H1 (cell line): Measurements from ENCODE around the gene TTYH2. TPM values are rescaled to one million over a fixed set of nuclear protein-coding genes. Genes with fewer than 3 reads are reported as not detected.
A peak's percentile ranks its signal among the peaks of the same experiment; 100 is the strongest.

Source experiments
- CTCF ChIA-PET: fragments of 300-600 bp; sonication (Branson Sonifier 250); formaldehyde crosslinking; loops from one replicate; lab custom pipeline; 2021; ENCODE audit not compliant: partially characterized antibody; lab: Charles Lee
- POLR2A ChIA-PET: fragments of 300-600 bp; sonication (Branson Sonifier 250); formaldehyde crosslinking; loops from one replicate; lab custom pipeline; 2021; ENCODE audit warnings: inconsistent platforms; ENCODE audit not compliant: partially characterized antibody; lab: Charles Lee
- DNase-seq, 2 experiments: peaks; one replicate each; pipeline versions ENCODE4 v3.0.0 to v3.0.0-alpha.2; 2010 to 2022; ENCODE audit warnings: low spot score in 2 of 2, low read depth in 1 of 2, mixed read lengths in 1 of 2
- FAIRE-seq: peaks from 2 replicates; lab custom pipeline; 2011; peaks lifted over from hg19 to GRCh38; lab: Jason Lieb, UNC
- H2AFZ ChIP-seq: 2 replicates; pipeline ENCODE4 v1.8.1; 2012; ENCODE audit warnings: low read length, inconsistent platforms
- H2AK5ac ChIP-seq: 2 replicates; pipeline ENCODE4 v1.6.1; 2013; ENCODE audit warnings: low read depth, low read length
- H2BK120ac ChIP-seq: replicated peaks from 2 replicates; pipeline ENCODE3; 2013; ENCODE audit warnings: low read depth, low read length, inconsistent platforms
- H2BK12ac ChIP-seq: 2 replicates; pipeline ENCODE4 v1.6.1; 2013; ENCODE audit warnings: low read depth, low read length
- H2BK15ac ChIP-seq: 2 replicates; pipeline ENCODE4 v1.6.1; 2013; ENCODE audit warnings: low read length
- H2BK20ac ChIP-seq: 2 replicates; pipeline ENCODE4 v1.6.1; 2013; ENCODE audit warnings: low read length
- H2BK5ac ChIP-seq: 2 replicates; pipeline ENCODE4 v1.6.1; 2013; ENCODE audit warnings: low read depth, low read length
- H3K14ac ChIP-seq: 2 replicates; pipeline ENCODE4 v1.6.1; 2013; ENCODE audit warnings: inconsistent platforms; ENCODE audit not compliant: insufficient read length
- H3K18ac ChIP-seq: 2 replicates; pipeline ENCODE4 v1.6.1; 2013; ENCODE audit warnings: low read length; ENCODE audit errors: extremely low read depth
- H3K23ac ChIP-seq: 2 replicates; pipeline ENCODE4 v1.6.1; 2013; ENCODE audit warnings: inconsistent platforms; ENCODE audit not compliant: insufficient read length
- H3K23me2 ChIP-seq: 2 replicates; pipeline ENCODE4 v1.6.1; 2013; ENCODE audit warnings: low read depth, low read length
- H3K27ac ChIP-seq: 2 replicates; pipeline ENCODE4 v1.6.1; 2011; ENCODE audit warnings: low read depth, low read length, inconsistent platforms
- H3K27me3 ChIP-seq, 4 experiments: replicated peaks in 1 of 4; 1 replicate in 1 of 4; 2 replicates in 3 of 4; pipeline versions ENCODE4 v1.6.1 to v1.8.1; 2011 to 2013; ENCODE audit warnings: low read length in 3 of 4, mild to moderate bottlenecking in 3 of 4, inconsistent platforms in 2 of 4, mixed read lengths in 2 of 4, moderate library complexity in 1 of 4; ENCODE audit not compliant: control insufficient read depth in 3 of 4, insufficient read depth in 3 of 4; ENCODE audit errors: extremely low read depth in 1 of 4
- H3K36me3 ChIP-seq, 4 experiments: 2 replicates each; pipeline versions ENCODE4 v1.6.1 to v1.8.1; 2011 to 2013; ENCODE audit warnings: mild to moderate bottlenecking in 4 of 4, low read length in 3 of 4, moderate library complexity in 2 of 4, control low read depth in 1 of 4, inconsistent platforms in 1 of 4; ENCODE audit not compliant: insufficient read depth in 4 of 4, control insufficient read depth in 2 of 4
- H3K4ac ChIP-seq: replicated peaks from 2 replicates; pipeline ENCODE3; 2013; ENCODE audit warnings: low read length, low read depth, mixed read lengths, inconsistent platforms; ENCODE audit not compliant: insufficient read length
- H3K4me1 ChIP-seq, 4 experiments: replicated peaks in 1 of 4; 1 replicate in 1 of 4; 2 replicates in 3 of 4; pipeline versions ENCODE4 v1.6.1 to v1.8.1; 2011 to 2013; ENCODE audit warnings: low read length in 3 of 4, inconsistent platforms in 2 of 4, mixed read lengths in 1 of 4; ENCODE audit not compliant: insufficient read depth in 4 of 4, control insufficient read depth in 3 of 4
- H3K4me2 ChIP-seq, 2 experiments: 2 replicates each; pipeline versions ENCODE4 v1.6.1 to v1.8.1; 2011 to 2013; ENCODE audit warnings: low read depth in 2 of 2, low read length in 2 of 2, control low read depth in 1 of 2, inconsistent platforms in 1 of 2, mild to moderate bottlenecking in 1 of 2; ENCODE audit not compliant: insufficient read depth in 1 of 2
- H3K4me3 ChIP-seq, 4 experiments: fragments of 200-600, 300-600 bp in 1 of 4; sonication (generic), shearing (Covaris generic), sonication (Bioruptor Twin) in 1 of 4; 2 replicates each; pipeline versions ENCODE4 v1.5.1 to v1.8.1; 2011 to 2016; ENCODE audit warnings: low read length in 4 of 4, low read depth in 3 of 4, control low read depth in 2 of 4, inconsistent platforms in 2 of 4, mild to moderate bottlenecking in 2 of 4, mixed read lengths in 1 of 4, moderate library complexity in 1 of 4; ENCODE audit not compliant: insufficient read depth in 2 of 4; ENCODE audit errors: extremely low read depth in 1 of 4
- H3K56ac ChIP-seq: replicated peaks from 2 replicates; pipeline ENCODE3; 2013; ENCODE audit warnings: low read depth, mild to moderate bottlenecking, mixed read lengths, low read length, inconsistent platforms; ENCODE audit not compliant: insufficient read length
- H3K79me1 ChIP-seq: 2 replicates; pipeline ENCODE4 v1.6.1; 2013; ENCODE audit warnings: low read depth, low read length, control low read depth
- H3K79me2 ChIP-seq, 2 experiments: 2 replicates each; pipeline versions ENCODE4 v1.6.1 to v1.8.1; 2012 to 2013; ENCODE audit warnings: low read length in 2 of 2, mild to moderate bottlenecking in 2 of 2, inconsistent platforms in 1 of 2; ENCODE audit not compliant: insufficient read depth in 2 of 2, control insufficient read depth in 1 of 2
- H3K9ac ChIP-seq, 4 experiments: replicated peaks in 1 of 4; 1 replicate in 1 of 4; 2 replicates in 3 of 4; pipeline versions ENCODE4 v1.6.1 to v1.8.1; 2011 to 2013; ENCODE audit warnings: low read depth in 3 of 4, low read length in 3 of 4, control low read depth in 2 of 4, mild to moderate bottlenecking in 2 of 4, moderate library complexity in 2 of 4, inconsistent platforms in 1 of 4; ENCODE audit errors: extremely low read depth in 1 of 4
- H3K9me3 ChIP-seq, 2 experiments: 2 replicates each; pipeline versions ENCODE4 v1.6.1 to v1.8.1; 2012 to 2013; ENCODE audit warnings: mild to moderate bottlenecking in 2 of 2, moderate library complexity in 2 of 2, control low read depth in 1 of 2, inconsistent platforms in 1 of 2, low read depth in 1 of 2, low read length in 1 of 2, mixed read lengths in 1 of 2; ENCODE audit not compliant: insufficient read depth in 2 of 2
- H4K20me1 ChIP-seq, 2 experiments: replicated peaks in 1 of 2; 2 replicates each; pipeline versions ENCODE3 to v1.8.1; 2011 to 2013; ENCODE audit warnings: inconsistent platforms in 2 of 2, low read length in 2 of 2, mild to moderate bottlenecking in 1 of 2; ENCODE audit not compliant: insufficient read depth in 2 of 2, control insufficient read depth in 1 of 2
- H4K5ac ChIP-seq: 2 replicates; pipeline ENCODE4 v1.6.1; 2013; ENCODE audit warnings: low read length, low read depth, mixed read lengths, inconsistent platforms; ENCODE audit not compliant: insufficient read length
- H4K8ac ChIP-seq: 2 replicates; pipeline ENCODE4 v1.8.0; 2013; ENCODE audit warnings: mild to moderate bottlenecking, moderate library complexity, low read length, inconsistent platforms; ENCODE audit not compliant: insufficient read depth; ENCODE audit errors: extremely low read depth
- H4K91ac ChIP-seq: replicated peaks from 2 replicates; pipeline ENCODE3; 2013; ENCODE audit warnings: low read length, mixed read lengths, inconsistent platforms; ENCODE audit not compliant: insufficient read length
- SAP30 ChIP-seq: fragments of 300-600 bp; sonication (generic); IDR thresholded peaks from 2 replicates; pipeline ENCODE4 v1.7.1; 2012; ENCODE audit warnings: low read length, moderate library complexity, mild to moderate bottlenecking, inconsistent platforms; ENCODE audit not compliant: insufficient read depth, insufficient replicate concordance
- WGBS, 2 experiments: shearing (Covaris generic) in 1 of 2; methylation state at CpG; one replicate each; pipeline versions ENCODE4 v1.1.6 to v1.1.7; 2013 to 2015; ENCODE audit warnings: low lambda C conversion rate in 2 of 2, mixed read lengths in 2 of 2, inconsistent platforms in 1 of 2, low coverage in 1 of 2, missing lambda C conversion rate in 1 of 2; ENCODE audit not compliant: insufficient replicate concordance in 2 of 2, insufficient coverage in 1 of 2, insufficient read length in 1 of 2; ENCODE audit errors: extremely low coverage in 1 of 2, missing lambda C conversion rate in 1 of 2; 5-methylcytosine and 5-hydroxymethylcytosine counted together
- polyA plus RNA-seq, 7 experiments: library from polyadenylated mRNA; depleted of rRNA in 3 of 7; stranded (reverse) in 5 of 7; unstranded in 2 of 7; fragments of >200 nt in 5 of 7; fragments of 200-250 nt in 2 of 7; gene quantifications; 1 replicate in 5 of 7; 2 replicates in 1 of 7; 4 replicates in 1 of 7; pipeline versions ENCODE4 v1.2.1 to v1.2.3, GENCODE V29; 2011 to 2013; ENCODE audit warnings: missing spikeins in 2 of 7, mixed read lengths in 2 of 7
- total RNA-seq: library from RNA; stranded (reverse); fragmentation: NEBNext Ultra II Directional; extraction: Animal tissue kit (Norgen Biotek cat#: 25700); gene quantifications from 2 replicates; pipeline ENCODE4 v1.2.1, GENCODE V29; 2021

TTYH2 gene
- total and polyA plus RNA-seq, 2 of the 8 experiments (the other 6 are each of a cell fraction or from before 2014, with no cell fraction given), result 3.2 to 9.2 TPM

DNA sequence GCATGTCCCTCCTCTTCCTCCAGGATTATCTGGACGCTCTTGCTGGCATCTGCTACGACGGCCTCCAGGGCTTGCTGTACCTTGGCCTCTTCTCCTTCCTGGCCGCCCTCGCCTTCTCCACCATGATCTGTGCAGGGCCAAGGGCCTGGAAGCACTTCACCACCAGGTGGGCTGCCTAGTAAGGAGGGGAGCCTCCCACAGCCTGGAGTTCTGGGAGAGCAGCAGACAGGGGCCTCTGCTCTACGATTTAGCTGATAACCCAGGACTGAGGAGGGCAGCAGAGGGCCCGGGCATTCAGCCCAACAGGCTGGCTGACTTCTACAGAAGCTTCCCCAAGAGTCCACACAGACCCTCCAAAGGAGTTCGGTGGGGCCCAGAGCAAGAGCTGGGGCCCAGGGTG, 38.8 kb downstream of the TTYH2 start:
- Histone ChIP-seq H3K14ac (no peak overlapping the region), H4K5ac (no peak overlapping the region), H3K23me2 (no peaks in the 10 kb centered on the region), H4K91ac (no peak overlapping the region), H3K79me2 (no peaks in the 10 kb centered on the region), H2BK20ac (no peak overlapping the region), H2BK120ac (no peak overlapping the region), H2BK15ac (no peak overlapping the region), H2BK5ac (no peak overlapping the region), H2AFZ (no peak overlapping the region), H4K8ac (no peak overlapping the region), H4K20me1 (peaks cover 0 to 4% of the 10 kb centered on the region in 2 experiments), H3K79me1 (no peaks in the 10 kb centered on the region), H3K23ac (no peak overlapping the region), H3K9ac (no peak overlapping the region), H3K9me3 (no peaks in the 10 kb centered on the region), H2AK5ac (no peak overlapping the region), H3K36me3 (no peaks in the 10 kb centered on the region), H3K18ac (no peak overlapping the region), H3K27me3 (no peaks in the 10 kb centered on the region), H3K4me2 (no peak overlapping the region), H3K4ac (no peak overlapping the region), H2BK12ac (0 out of 2 replicates have a peak overlapping the region, but pooled peaks have one; percentile 17), H3K4me3 (no peak overlapping the region), H3K27ac (no peak overlapping the region), H3K4me1 (peaks cover 0 to 11% (median 0%) of the 10 kb centered on the region in 4 experiments; a peak in 4 of 7 replicates), H3K56ac (no peak overlapping the region)
- WGBS, 2 experiments, result 89% methylated on average over 7 of the region's 8 CpGs; no CpG with 5 or more reads in 1 of the 2 experiments
- no peak for FAIRE-seq
- ChIA-PET CTCF (interaction anchor here (0.6 to 2.4 kb wide), 10 partner anchors 9 to 185 kb away, joined by 3 to 11 read pairs (median 4); partner anchors contain the start of gene GPR142), POLR2A (interaction anchor here (0.9 to 2.8 kb wide), 3 partner anchors 19 to 43 kb away, joined by 3 to 9 read pairs (median 6); no protein-coding TSS in a partner anchor)
- no peak for DNase-seq
- no peak for TF ChIP-seq SAP30
